ENCODE measurements around the gene CIDEC. TPM values are rescaled to one million over a fixed set of nuclear protein-coding genes. Genes with fewer than 3 reads are reported as not detected.
"Not testable (repeated sequence)": the region's sequence is repeated elsewhere in the genome, so short reads cannot be mapped to it uniquely, and the experiment has no call there.

The CIDEC gene
- total and polyA plus RNA-seq, 2 experiments from 2014 or later = not detected

GRCh38 chr3:9876991-9877390, 3.1 kb downstream of the CIDEC start:
- DNase-seq (ENCODE audit: low spot score) (no peak), ATAC-seq (peak; percentile 67)
- Mint-ChIP-seq H3K9me3 (no peaks in the 10 kb centered on the region; the same call in 2 of the 3 replicates), H3K4me1 (0 out of 3 replicates have a peak, but pooled peaks cover 3% of the 10 kb centered on the region), H3K27ac (no peak overlapping the region), H3K36me3 (ENCODE audit: low read depth) (no peaks in the 10 kb centered on the region), H3K4me3 (no peak overlapping the region), H3K27me3 (ENCODE audit: insufficient read depth, low read depth, poor library complexity) (peaks cover 2% of the 10 kb centered on the region)
- H3K27me3 ChIP-seq (ENCODE audit: insufficient read depth) = no peaks in the 10 kb centered on the region
- no peak overlapping the region for H2AFZ ChIP-seq
- no peak for TF ChIP-seq ETS1 (IDR thresholded peaks at IDR 0.05)
- TF ChIP-seq CTCF (conservative IDR thresholded peaks at IDR 0.05; ENCODE audit: low read depth in 2 of 2) = peak in 1 of 2 experiments; percentile 36; a peak in 2 of 4 replicates
- H4K20me1 ChIP-seq (replicated peaks; ENCODE audit: insufficient read depth) = no peaks in the 10 kb centered on the region
- no peaks in the 10 kb centered on the region for H3K79me2 ChIP-seq (replicated peaks; ENCODE audit: insufficient read depth)
- H3K4me2 ChIP-seq = no peak overlapping the region
- H3K4me1 ChIP-seq (ENCODE audit: insufficient read depth) = no peaks in the 10 kb centered on the region
- no peaks in the 10 kb centered on the region for H3F3A ChIP-seq (replicated peaks; ENCODE audit: low read depth)
- no peaks in the 10 kb centered on the region for H3K36me3 ChIP-seq (ENCODE audit: insufficient read depth)
- H3K9me2 ChIP-seq (ENCODE audit: insufficient read depth) = no peaks in the 10 kb centered on the region
- no peak overlapping the region for H3K4me3 ChIP-seq
- H3K27ac ChIP-seq (ENCODE audit: low read depth) = no peak overlapping the region

- not testable (repeated sequence) for H3K27ac ChIP-seq (ENCODE audit: low read depth); H3K4me3 ChIP-seq; H3F3A ChIP-seq (replicated peaks; ENCODE audit: low read depth); H3K4me3 Mint-ChIP-seq; H3K4me1 Mint-ChIP-seq; ATAC-seq; H3K36me3 Mint-ChIP-seq (ENCODE audit: low read depth); H3K36me3 ChIP-seq (ENCODE audit: insufficient read depth); H3K79me2 ChIP-seq (replicated peaks; ENCODE audit: insufficient read depth); H3K9me3 Mint-ChIP-seq; H3K27ac Mint-ChIP-seq; H4K20me1 ChIP-seq (replicated peaks; ENCODE audit: insufficient read depth); H3K27me3 ChIP-seq (ENCODE audit: insufficient read depth); H3K4me1 ChIP-seq (ENCODE audit: insufficient read depth); H3K4me2 ChIP-seq; H3K9me2 ChIP-seq (ENCODE audit: insufficient read depth); DNase-seq (ENCODE audit: low spot score); H3K27me3 Mint-ChIP-seq (ENCODE audit: insufficient read depth, low read depth, poor library complexity); H2AFZ ChIP-seq
Observed at GRCh38 chr3:9876255-9876654, 3.8 kb downstream of the CIDEC start.

- H3K27ac Mint-ChIP-seq = no peak overlapping the region
- Histone ChIP-seq H3K4me3 (no peak overlapping the region), H3K4me1 (ENCODE audit: insufficient read depth) (no peaks in the 10 kb centered on the region), H3K4me2 (no peak overlapping the region), H3K27me3 (ENCODE audit: insufficient read depth) (no peaks in the 10 kb centered on the region), H3K36me3 (ENCODE audit: insufficient read depth) (no peaks in the 10 kb centered on the region), H3F3A (replicated peaks; ENCODE audit: low read depth) (no peaks in the 10 kb centered on the region), H3K9me2 (ENCODE audit: insufficient read depth) (no peaks in the 10 kb centered on the region), H4K20me1 (replicated peaks; ENCODE audit: insufficient read depth) (no peaks in the 10 kb centered on the region), H2AFZ (no peak overlapping the region), H3K79me2 (replicated peaks; ENCODE audit: insufficient read depth) (no peaks in the 10 kb centered on the region), H3K27ac (ENCODE audit: low read depth) (no peak overlapping the region)
- H3K4me3 Mint-ChIP-seq = no peak overlapping the region
- peaks cover 2% of the 10 kb centered on the region for H3K27me3 Mint-ChIP-seq (ENCODE audit: insufficient read depth, low read depth, poor library complexity)
- DNase-seq (ENCODE audit: low spot score) = no peak
- H3K36me3 Mint-ChIP-seq (ENCODE audit: low read depth) = no peaks in the 10 kb centered on the region
- no peak for ATAC-seq
- H3K4me1 Mint-ChIP-seq = 0 out of 3 replicates have a peak, but pooled peaks cover 3% of the 10 kb centered on the region
- no peaks in the 10 kb centered on the region; the same call in 2 of the 3 replicates for H3K9me3 Mint-ChIP-seq
- no peak for TF ChIP-seq STAT1 (IDR thresholded peaks at IDR 0.05; ENCODE audit: unreplicated experiment)
- TF ChIP-seq POLR2AphosphoS5 (IDR thresholded peaks at IDR 0.05; ENCODE audit: low read depth) = no peak
- no peak for TF ChIP-seq ZNF114 (CRISPR knock-in tag; IDR thresholded peaks at IDR 0.05)
- TF ChIP-seq CREB1 (CRISPR knock-in tag; IDR thresholded peaks at IDR 0.05; ENCODE audit: low read depth) = no peak
- no peak for TF ChIP-seq ZNF462 (CRISPR knock-in tag; IDR thresholded peaks at IDR 0.05)
- no peak for TF ChIP-seq EZH2phosphoT487 (IDR thresholded peaks at IDR 0.05; ENCODE audit: unreplicated experiment)
Observed at GRCh38 chr3:9875448-9875847, 4.6 kb downstream of the CIDEC start.

Data from GM23338 (cell line).